Upper lobe of left lung (tissue), 4 donors: ENCODE data around the gene B9D1.

Experiments used
- CTCF ChIP-seq, 6 experiments: fragments of 450-650 bp in 4 of 6; fragments of 200-600 bp in 2 of 6; sonication (generic) in 2 of 6; IDR thresholded peaks; one replicate each; pipeline ENCODE4 v1.5.1; 2016 to 2019; ENCODE audit warnings: antibody characterized with exemption in 6 of 6
- EP300 ChIP-seq, 4 donors: sonication (generic); formaldehyde crosslinking; IDR thresholded peaks; one replicate each; pipeline ENCODE4 v1.5.1; 2017; ENCODE audit warnings: antibody characterized with exemption in 4 of 4, control low read depth in 2 of 4
- POLR2A ChIP-seq, 4 donors: fragments of 450-650 bp; IDR thresholded peaks; one replicate each; pipeline ENCODE4 v1.5.1; 2016 to 2017; ENCODE audit warnings: antibody characterized with exemption in 4 of 4, mild to moderate bottlenecking in 2 of 4
- POLR2AphosphoS5 ChIP-seq, 2 donors: sonication (generic); formaldehyde crosslinking; IDR thresholded peaks; one replicate each; pipeline ENCODE4 v1.5.1; 2017; ENCODE audit warnings: antibody characterized with exemption in 2 of 2

- TF ChIP-seq POLR2AphosphoS5 (IDR thresholded peaks at IDR 0.05) (no peak), CTCF (IDR thresholded peaks at IDR 0.05) (no peak), POLR2A (IDR thresholded peaks at IDR 0.05) (no peak), EP300 (IDR thresholded peaks at IDR 0.05) (no peak)
Measured at GRCh38 chr17:19308398-19308797, 54.1 kb downstream of the B9D1 start.
